ENCODE measurements around the gene TAF5. TPM values are rescaled to one million over a fixed set of nuclear protein-coding genes. Genes with fewer than 3 reads are reported as not detected.
"Not testable (repeated sequence)": the region's sequence is repeated elsewhere in the genome, so short reads cannot be mapped to it uniquely, and the experiment has no call there.

TAF5 gene
- total and polyA plus RNA-seq, 4 donors: 2.0 to 5.4 (median 2.6) TPM

- Histone ChIP-seq H3K9me3 (ENCODE audit: control insufficient read depth in 4 of 4, insufficient read depth in 3 of 4, low read length in 3 of 4) (no peaks in the 10 kb centered on the region), H3K27ac (ENCODE audit: low read depth in 1 of 2, low read length in 1 of 2) (peak within 1 kb of the TSS; percentile 91 to 93), H3K4me1 (ENCODE audit: control insufficient read depth in 5 of 5, insufficient read depth in 5 of 5, low read length in 5 of 5) (peaks cover 0 to 8% (median 0%) of the 10 kb centered on the region in 5 donors), H3K36me3 (ENCODE audit: control insufficient read depth in 4 of 4, insufficient read depth in 4 of 4, low read length in 4 of 4) (peaks cover 0 to 10% (median 6%) of the 10 kb centered on the region in 4 donors), H3K4me3 (peak within 1 kb of the TSS; percentile 90), H3K27me3 (ENCODE audit: control insufficient read depth in 3 of 3, insufficient read depth in 3 of 3, low read length in 2 of 3) (no peaks in the 10 kb centered on the region), H3K9ac (ENCODE audit: insufficient read depth in 1 of 2, low read length in 2 of 2) (peak within 1 kb of the TSS; percentile 73 to 82)
- DNase-seq (peak; percentile 92 to 94 (median 93)), ATAC-seq (ENCODE audit: insufficient read depth, low FRiP score) (peak; percentile 94)
- TF ChIP-seq, protein P1, sequence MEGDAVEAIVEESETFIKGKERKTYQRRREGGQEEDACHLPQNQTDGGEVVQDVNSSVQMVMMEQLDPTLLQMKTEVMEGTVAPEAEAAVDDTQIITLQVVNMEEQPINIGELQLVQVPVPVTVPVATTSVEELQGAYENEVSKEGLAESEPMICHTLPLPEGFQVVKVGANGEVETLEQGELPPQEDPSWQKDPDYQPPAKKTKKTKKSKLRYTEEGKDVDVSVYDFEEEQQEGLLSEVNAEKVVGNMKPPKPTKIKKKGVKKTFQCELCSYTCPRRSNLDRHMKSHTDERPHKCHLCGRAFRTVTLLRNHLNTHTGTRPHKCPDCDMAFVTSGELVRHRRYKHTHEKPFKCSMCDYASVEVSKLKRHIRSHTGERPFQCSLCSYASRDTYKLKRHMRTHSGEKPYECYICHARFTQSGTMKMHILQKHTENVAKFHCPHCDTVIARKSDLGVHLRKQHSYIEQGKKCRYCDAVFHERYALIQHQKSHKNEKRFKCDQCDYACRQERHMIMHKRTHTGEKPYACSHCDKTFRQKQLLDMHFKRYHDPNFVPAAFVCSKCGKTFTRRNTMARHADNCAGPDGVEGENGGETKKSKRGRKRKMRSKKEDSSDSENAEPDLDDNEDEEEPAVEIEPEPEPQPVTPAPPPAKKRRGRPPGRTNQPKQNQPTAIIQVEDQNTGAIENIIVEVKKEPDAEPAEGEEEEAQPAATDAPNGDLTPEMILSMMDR (IDR thresholded peaks at IDR 0.05; ENCODE audit: control extremely low read depth, extremely low read depth): no peak
- WGBS, 2 donors: 0 to 1% methylated on average over 77 to 82 of the region's 82 CpGs
Measured at GRCh38 chr10:103350517-103351260, 17.1 kb upstream of the TAF5 start, which contains the start of gene PCGF6. TSS of gene PCGF6 (minus strand) at chr10:103351140. CDS start at chr10:103351066, 74 bp downstream.

DNA sequence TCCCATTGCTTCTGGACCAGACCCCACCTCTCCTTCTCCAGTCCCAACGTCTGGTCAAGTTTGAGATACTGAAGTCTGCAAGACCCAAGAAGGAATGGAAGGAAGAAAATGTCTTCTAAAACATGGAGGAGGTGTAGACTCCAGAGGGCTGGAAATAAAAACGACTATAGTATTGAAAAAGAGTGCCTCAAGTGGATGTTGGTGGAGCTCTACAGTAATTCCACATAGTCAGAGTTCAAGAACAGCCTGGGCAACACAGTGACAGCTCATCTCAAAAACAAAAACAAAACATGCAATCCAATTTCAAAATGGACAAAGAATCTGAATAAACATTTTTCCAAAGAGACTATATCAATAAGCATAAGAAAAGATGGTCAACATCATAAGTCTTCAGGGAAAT lies 14.5 kb upstream of the TAF5 start:
- TF ChIP-seq, protein P1 (IDR thresholded peaks at IDR 0.05; ENCODE audit: control extremely low read depth, extremely low read depth): no peak
- H3K27ac ChIP-seq (ENCODE audit: low read depth in 1 of 2, low read length in 1 of 2): no peak overlapping the region
- H3K36me3 ChIP-seq (ENCODE audit: control insufficient read depth in 4 of 4, insufficient read depth in 4 of 4, low read length in 4 of 4): no peaks in the 10 kb centered on the region
- no peak overlapping the region for H3K9ac ChIP-seq (ENCODE audit: insufficient read depth in 1 of 2, low read length in 2 of 2)
- H3K4me3 ChIP-seq: no peak overlapping the region
- no peak for ATAC-seq (ENCODE audit: insufficient read depth, low FRiP score)
- 53 to 61% methylated on average over 2 of the region's 2 CpGs for WGBS, 2 donors
- no peak for DNase-seq
- peaks cover 0 to 8% (median 0%) of the 10 kb centered on the region in 5 donors for H3K4me1 ChIP-seq (ENCODE audit: control insufficient read depth in 5 of 5, insufficient read depth in 5 of 5, low read length in 5 of 5)
- H3K27me3 ChIP-seq (ENCODE audit: control insufficient read depth in 3 of 3, insufficient read depth in 3 of 3, low read length in 2 of 3): no peaks in the 10 kb centered on the region
- no peaks in the 10 kb centered on the region for H3K9me3 ChIP-seq (ENCODE audit: control insufficient read depth in 4 of 4, insufficient read depth in 3 of 4, low read length in 3 of 4)

GRCh38 chr10:103354567-103354966 lies 13.2 kb upstream of the TAF5 start:
- not testable (repeated sequence) for H3K27ac ChIP-seq (ENCODE audit: low read depth in 1 of 2, low read length in 1 of 2); DNase-seq; H3K9ac ChIP-seq (ENCODE audit: insufficient read depth in 1 of 2, low read length in 2 of 2); H3K4me1 ChIP-seq (ENCODE audit: control insufficient read depth in 5 of 5, insufficient read depth in 5 of 5, low read length in 5 of 5); H3K27me3 ChIP-seq (ENCODE audit: control insufficient read depth in 3 of 3, insufficient read depth in 3 of 3, low read length in 2 of 3); H3K36me3 ChIP-seq (ENCODE audit: control insufficient read depth in 4 of 4, insufficient read depth in 4 of 4, low read length in 4 of 4); H3K4me3 ChIP-seq; ATAC-seq (ENCODE audit: insufficient read depth, low FRiP score); H3K9me3 ChIP-seq (ENCODE audit: control insufficient read depth in 4 of 4, insufficient read depth in 3 of 4, low read length in 3 of 4)
- 91 to 96% methylated on average over 4 of the region's 4 CpGs for WGBS, 2 donors

GRCh38 chr10:103355906-103356599 lies 11.7 kb upstream of the TAF5 start:
- Histone ChIP-seq H3K27me3 (ENCODE audit: control insufficient read depth in 3 of 3, insufficient read depth in 3 of 3, low read length in 2 of 3) (no peaks in the 10 kb centered on the region), H3K4me3 (no peak overlapping the region), H3K9me3 (ENCODE audit: control insufficient read depth in 4 of 4, insufficient read depth in 3 of 4, low read length in 3 of 4) (no peaks in the 10 kb centered on the region), H3K4me1 (ENCODE audit: control insufficient read depth in 5 of 5, insufficient read depth in 5 of 5, low read length in 5 of 5) (peaks cover 0 to 4% (median 0%) of the 10 kb centered on the region in 5 donors), H3K27ac (ENCODE audit: low read depth in 1 of 2, low read length in 1 of 2) (no peak overlapping the region), H3K9ac (ENCODE audit: insufficient read depth in 1 of 2, low read length in 2 of 2) (no peak overlapping the region), H3K36me3 (ENCODE audit: control insufficient read depth in 4 of 4, insufficient read depth in 4 of 4, low read length in 4 of 4) (no peaks in the 10 kb centered on the region)
- ATAC-seq (ENCODE audit: insufficient read depth, low FRiP score) (no peak), DNase-seq (no peak)
- TF ChIP-seq, protein P1 (IDR thresholded peaks at IDR 0.05; ENCODE audit: control extremely low read depth, extremely low read depth): no peak
- WGBS, 2 donors: 82 to 86% methylated on average over 5 of the region's 5 CpGs

DNA sequence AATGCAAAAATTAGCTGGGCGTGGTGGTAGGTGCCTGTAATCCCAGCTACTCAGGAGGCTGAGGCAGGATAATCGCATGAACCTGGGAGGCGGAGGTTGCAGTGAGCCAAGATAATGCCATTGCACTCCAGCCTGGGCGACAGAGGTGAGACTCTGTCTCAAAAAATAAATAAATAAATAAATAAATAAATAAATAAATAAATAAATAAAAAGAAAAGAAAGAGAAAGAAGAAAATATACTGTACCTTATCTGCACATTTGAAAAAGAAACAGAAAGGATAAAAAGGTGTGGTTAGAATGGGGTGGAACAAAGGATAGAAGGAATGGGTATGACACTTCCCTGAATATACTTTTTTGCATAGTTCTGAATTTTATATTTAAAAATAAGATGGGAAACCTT lies 8.3 kb upstream of the TAF5 start:
- 95 to 100% methylated on average over 4 of the region's 4 CpGs for WGBS, 2 donors
- not testable (repeated sequence) for H3K4me1 ChIP-seq (ENCODE audit: control insufficient read depth in 5 of 5, insufficient read depth in 5 of 5, low read length in 5 of 5); H3K36me3 ChIP-seq (ENCODE audit: control insufficient read depth in 4 of 4, insufficient read depth in 4 of 4, low read length in 4 of 4); H3K9ac ChIP-seq (ENCODE audit: insufficient read depth in 1 of 2, low read length in 2 of 2); DNase-seq; H3K4me3 ChIP-seq; ATAC-seq (ENCODE audit: insufficient read depth, low FRiP score); H3K27ac ChIP-seq (ENCODE audit: low read depth in 1 of 2, low read length in 1 of 2); H3K9me3 ChIP-seq (ENCODE audit: control insufficient read depth in 4 of 4, insufficient read depth in 3 of 4, low read length in 3 of 4); H3K27me3 ChIP-seq (ENCODE audit: control insufficient read depth in 3 of 3, insufficient read depth in 3 of 3, low read length in 2 of 3)

DNA sequence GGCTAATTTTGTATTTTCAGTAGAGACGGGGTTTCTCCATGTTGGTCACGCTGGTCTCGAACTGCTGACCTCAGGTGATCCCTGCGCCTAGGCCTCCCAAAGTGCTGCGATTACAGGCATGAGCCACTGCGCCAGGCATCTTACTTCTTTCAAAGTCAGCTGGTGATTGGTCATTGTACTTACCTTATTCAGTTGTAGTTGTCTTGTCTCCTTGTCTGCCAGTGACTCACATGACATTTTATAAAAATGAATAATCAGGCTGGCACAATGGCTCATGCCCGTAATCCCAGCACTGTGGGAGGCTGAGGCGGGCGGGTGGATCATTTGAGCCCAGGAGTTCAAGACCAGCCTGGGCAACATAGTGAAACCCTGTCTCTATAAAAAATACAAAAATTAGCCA lies 7.0 kb upstream of the TAF5 start:
- not testable (repeated sequence) for H3K9me3 ChIP-seq (ENCODE audit: control insufficient read depth in 4 of 4, insufficient read depth in 3 of 4, low read length in 3 of 4); H3K4me3 ChIP-seq; ATAC-seq (ENCODE audit: insufficient read depth, low FRiP score); H3K9ac ChIP-seq (ENCODE audit: insufficient read depth in 1 of 2, low read length in 2 of 2); H3K27me3 ChIP-seq (ENCODE audit: control insufficient read depth in 3 of 3, insufficient read depth in 3 of 3, low read length in 2 of 3); H3K36me3 ChIP-seq (ENCODE audit: control insufficient read depth in 4 of 4, insufficient read depth in 4 of 4, low read length in 4 of 4); H3K27ac ChIP-seq (ENCODE audit: low read depth in 1 of 2, low read length in 1 of 2); H3K4me1 ChIP-seq (ENCODE audit: control insufficient read depth in 5 of 5, insufficient read depth in 5 of 5, low read length in 5 of 5); DNase-seq
- 96% methylated on average over 9 of the region's 9 CpGs for WGBS, 2 donors
